Esophagus muscularis mucosa (tissue), 4 donors: ENCODE results near the gene MIPOL1. TPM values are rescaled to one million over a fixed set of nuclear protein-coding genes. Genes with fewer than 3 reads are reported as not detected.

Experiments used
- DNase-seq: peaks from one replicate; pipeline ENCODE4 v3.0.0-alpha.2; 2017; ENCODE audit errors: extremely low spot score
- H3K27ac ChIP-seq, 4 donors: fragments of 200-600 bp; sonication (generic); replicated peaks in 1 of 4; 1 replicate in 3 of 4; 2 replicates in 1 of 4; pipeline ENCODE4 v1.5.1; 2016 to 2019; ENCODE audit warnings: mild to moderate bottlenecking in 1 of 4
- H3K27me3 ChIP-seq, 4 donors: fragments of 200-600 bp; sonication (generic); one replicate each; pipeline versions ENCODE4 v1.5.1 to v1.6.0; 2016 to 2019
- H3K36me3 ChIP-seq, 4 donors: fragments of 200-600 bp; sonication (generic); one replicate each; pipeline ENCODE4 v1.5.1; 2016 to 2019
- H3K4me1 ChIP-seq, 4 donors: fragments of 200-600 bp; sonication (generic); one replicate each; pipeline ENCODE4 v1.5.1; 2016 to 2019
- H3K4me3 ChIP-seq, 4 donors: fragments of 200-600 bp; sonication (generic); 1 replicate in 2 of 4; 2 replicates in 2 of 4; pipeline ENCODE4 v1.5.1; 2016 to 2019; ENCODE audit warnings: mild to moderate bottlenecking in 4 of 4, moderate library complexity in 1 of 4
- H3K9me3 ChIP-seq, 4 donors: fragments of 200-600 bp; sonication (generic); 1 replicate in 3 of 4; 2 replicates in 1 of 4; pipeline ENCODE4 v1.5.1; 2016 to 2019
- CTCF ChIP-seq, 3 experiments: fragments of 200-600 bp in 2 of 3; fragments of 450-650 bp in 1 of 3; sonication (generic) in 2 of 3; IDR thresholded peaks; one replicate each; pipeline ENCODE4 v1.5.1; 2017 to 2019; ENCODE audit warnings: antibody characterized with exemption in 3 of 3, mild to moderate bottlenecking in 2 of 3, moderate library complexity in 1 of 3
- EP300 ChIP-seq: sonication (generic); formaldehyde crosslinking; IDR thresholded peaks from one replicate; pipeline ENCODE4 v1.6.1; 2017; ENCODE audit warnings: antibody characterized with exemption
- POLR2A ChIP-seq: fragments of 450-650 bp; IDR thresholded peaks from one replicate; pipeline ENCODE4 v1.6.1; 2017; ENCODE audit warnings: antibody characterized with exemption, moderate library complexity, mild to moderate bottlenecking, low read depth
- POLR2AphosphoS5 ChIP-seq, 2 donors: sonication (generic); formaldehyde crosslinking; IDR thresholded peaks; one replicate each; pipeline ENCODE4 v1.6.1; 2017; ENCODE audit warnings: antibody characterized with exemption in 2 of 2
- WGBS: methylation state at CpG from one replicate; pipeline ENCODE4 v1.1.5; 2018; 5-methylcytosine and 5-hydroxymethylcytosine counted together
- intact Hi-C: fragments of 100-400 bp; cut with DNase I; formaldehyde crosslinking; loops from one replicate; pipeline ENCODE4 v1.15.1; 2023
- total RNA-seq, 4 donors: library from RNA; depleted of rRNA; stranded (reverse); fragments of >200 nt; gene quantifications; one replicate each; pipeline versions ENCODE4 v1.1.0 to v1.2.1, GENCODE V29; 2016

Gene MIPOL1
- total RNA-seq, 4 donors from 2014 or later, result 6.5 to 21.2 (median 10.4) TPM

- TF ChIP-seq CTCF (IDR thresholded peaks at IDR 0.05), result no peak
- TF ChIP-seq POLR2AphosphoS5 (IDR thresholded peaks at IDR 0.05), result no peak
- no peak for TF ChIP-seq POLR2A
- no peak for TF ChIP-seq EP300
- no peak overlapping the region for H3K27ac ChIP-seq
- intact Hi-C loops, result no loop called here
- H3K27me3 ChIP-seq, result peaks cover 9 to 80% (median 54%) of the 10 kb centered on the region in 4 donors
- no peaks in the 10 kb centered on the region for H3K9me3 ChIP-seq
- H3K4me3 ChIP-seq, result peak overlapping the region in 3 of 4 donors; percentile 12 to 33 (median 16)
- no peaks in the 10 kb centered on the region for H3K36me3 ChIP-seq
- WGBS, result 6% methylated on average over 48 of the region's 67 CpGs
- no peak for DNase-seq
- H3K4me1 ChIP-seq, result peaks cover 23 to 34% (median 32%) of the 10 kb centered on the region in 4 donors
Measured at GRCh38 chr14:37583358-37584210, 385.8 kb downstream of the MIPOL1 start.

DNA sequence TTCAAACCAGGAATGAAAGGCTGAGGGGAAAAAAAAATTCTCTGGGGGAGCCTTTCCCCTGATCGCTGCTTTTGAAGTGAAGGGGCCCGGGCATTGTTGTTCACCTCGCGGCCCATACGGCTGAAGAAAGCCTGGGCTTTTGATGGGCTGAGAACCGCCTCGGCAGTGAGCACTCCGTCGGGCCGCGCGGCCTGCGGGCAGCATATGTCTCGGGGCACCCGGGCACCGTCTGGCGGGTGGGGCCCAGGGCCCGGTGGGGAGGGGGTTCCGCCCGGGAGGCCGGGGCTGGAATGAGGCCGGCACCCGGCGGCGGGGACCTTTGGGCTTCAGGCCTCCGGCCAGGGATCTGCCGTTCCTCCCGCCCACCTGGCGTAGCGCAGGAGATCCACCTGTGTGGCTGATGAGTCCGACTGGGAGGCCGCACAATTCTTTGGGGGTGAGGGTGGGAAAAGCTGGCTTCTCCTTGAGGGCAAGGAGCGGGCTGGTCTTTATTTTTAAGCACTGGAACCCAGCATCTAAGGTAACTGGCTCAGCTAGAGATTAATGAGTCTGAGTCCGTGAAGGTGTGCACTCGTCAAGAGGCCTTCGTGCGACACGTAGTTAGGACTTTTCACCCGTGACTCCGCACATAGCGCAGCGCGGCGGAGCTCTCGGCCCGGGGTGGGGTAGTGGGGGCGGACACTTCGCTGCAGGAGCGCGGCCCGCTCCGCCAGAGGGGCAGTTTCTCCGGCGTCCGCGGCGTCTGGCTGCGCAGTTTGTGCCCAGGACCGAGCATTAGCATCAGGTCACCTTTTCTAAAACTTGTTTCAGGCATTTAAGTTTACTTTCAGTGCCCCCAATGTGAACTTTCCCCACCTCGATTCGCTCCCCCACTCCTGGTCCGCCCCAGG, 386.7 kb downstream of the MIPOL1 start:
- WGBS, result 6% methylated on average over 21 of the region's 62 CpGs
- DNase-seq, result no peak
- peak overlapping the region in 2 of 4 donors; percentile 7 to 16 for H3K4me3 ChIP-seq
- H3K27ac ChIP-seq, result no peak overlapping the region
- intact Hi-C loops, result no loop called here
- H3K36me3 ChIP-seq, result no peaks in the 10 kb centered on the region
- peaks cover 9 to 83% (median 61%) of the 10 kb centered on the region in 4 donors for H3K27me3 ChIP-seq
- TF ChIP-seq POLR2A, result no peak
- no peak for TF ChIP-seq POLR2AphosphoS5 (IDR thresholded peaks at IDR 0.05)
- TF ChIP-seq EP300, result no peak
- TF ChIP-seq CTCF (IDR thresholded peaks at IDR 0.05), result no peak
- no peaks in the 10 kb centered on the region for H3K9me3 ChIP-seq
- peaks cover 23 to 34% (median 32%) of the 10 kb centered on the region in 4 donors for H3K4me1 ChIP-seq

DNA sequence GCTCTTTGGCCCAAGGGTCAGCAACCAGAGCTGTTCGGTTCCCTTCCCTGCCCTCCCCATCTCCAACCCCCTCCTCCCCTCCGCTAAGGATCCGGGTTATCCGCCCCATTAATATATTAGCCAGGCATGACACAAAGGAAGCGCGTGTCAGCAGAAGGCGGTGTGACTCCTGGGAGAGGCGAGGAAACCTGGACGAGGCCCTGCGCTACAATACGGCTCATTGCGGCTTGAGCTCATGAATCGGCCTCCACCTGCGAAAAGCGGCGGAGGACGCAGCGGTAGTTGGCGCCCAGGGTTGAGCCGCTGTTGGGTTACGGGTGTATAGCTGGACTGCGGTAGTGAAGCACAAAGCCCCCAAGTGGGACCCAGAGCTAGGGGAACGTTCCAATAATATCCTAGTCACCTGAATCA, 387.4 kb downstream of the MIPOL1 start:
- intact Hi-C loops, result no loop called here
- H3K4me3 ChIP-seq, result no peak overlapping the region
- peaks cover 9 to 85% (median 66%) of the 10 kb centered on the region in 4 donors for H3K27me3 ChIP-seq

More for the DNA sequence above, 387.4 kb downstream of the MIPOL1 start:
- Histone ChIP-seq H3K9me3 (no peaks in the 10 kb centered on the region), H3K36me3 (no peaks in the 10 kb centered on the region), H3K4me1 (peaks cover 23 to 34% (median 32%) of the 10 kb centered on the region in 4 donors), H3K27ac (no peak overlapping the region)
- no peak for DNase-seq
- 8% methylated on average over 20 of the region's 23 CpGs for WGBS
- TF ChIP-seq EP300 (no peak), POLR2AphosphoS5 (IDR thresholded peaks at IDR 0.05) (no peak), CTCF (IDR thresholded peaks at IDR 0.05) (no peak), POLR2A (no peak)
